Activated T-cell treated with anti-CD3 and anti-CD28 coated beads, Interleukin-2, amount 50 U/mL, for 48 hours (primary cell): Measurements from ENCODE around the gene ZNF467.

Source experiments
- DNase-seq, 2 experiments: peaks; one replicate each; pipeline ENCODE4 v3.0.0-alpha.2; 2020

ZNF467 gene, protein sequence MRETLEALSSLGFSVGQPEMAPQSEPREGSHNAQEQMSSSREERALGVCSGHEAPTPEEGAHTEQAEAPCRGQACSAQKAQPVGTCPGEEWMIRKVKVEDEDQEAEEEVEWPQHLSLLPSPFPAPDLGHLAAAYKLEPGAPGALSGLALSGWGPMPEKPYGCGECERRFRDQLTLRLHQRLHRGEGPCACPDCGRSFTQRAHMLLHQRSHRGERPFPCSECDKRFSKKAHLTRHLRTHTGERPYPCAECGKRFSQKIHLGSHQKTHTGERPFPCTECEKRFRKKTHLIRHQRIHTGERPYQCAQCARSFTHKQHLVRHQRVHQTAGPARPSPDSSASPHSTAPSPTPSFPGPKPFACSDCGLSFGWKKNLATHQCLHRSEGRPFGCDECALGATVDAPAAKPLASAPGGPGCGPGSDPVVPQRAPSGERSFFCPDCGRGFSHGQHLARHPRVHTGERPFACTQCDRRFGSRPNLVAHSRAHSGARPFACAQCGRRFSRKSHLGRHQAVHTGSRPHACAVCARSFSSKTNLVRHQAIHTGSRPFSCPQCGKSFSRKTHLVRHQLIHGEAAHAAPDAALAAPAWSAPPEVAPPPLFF

DNA sequence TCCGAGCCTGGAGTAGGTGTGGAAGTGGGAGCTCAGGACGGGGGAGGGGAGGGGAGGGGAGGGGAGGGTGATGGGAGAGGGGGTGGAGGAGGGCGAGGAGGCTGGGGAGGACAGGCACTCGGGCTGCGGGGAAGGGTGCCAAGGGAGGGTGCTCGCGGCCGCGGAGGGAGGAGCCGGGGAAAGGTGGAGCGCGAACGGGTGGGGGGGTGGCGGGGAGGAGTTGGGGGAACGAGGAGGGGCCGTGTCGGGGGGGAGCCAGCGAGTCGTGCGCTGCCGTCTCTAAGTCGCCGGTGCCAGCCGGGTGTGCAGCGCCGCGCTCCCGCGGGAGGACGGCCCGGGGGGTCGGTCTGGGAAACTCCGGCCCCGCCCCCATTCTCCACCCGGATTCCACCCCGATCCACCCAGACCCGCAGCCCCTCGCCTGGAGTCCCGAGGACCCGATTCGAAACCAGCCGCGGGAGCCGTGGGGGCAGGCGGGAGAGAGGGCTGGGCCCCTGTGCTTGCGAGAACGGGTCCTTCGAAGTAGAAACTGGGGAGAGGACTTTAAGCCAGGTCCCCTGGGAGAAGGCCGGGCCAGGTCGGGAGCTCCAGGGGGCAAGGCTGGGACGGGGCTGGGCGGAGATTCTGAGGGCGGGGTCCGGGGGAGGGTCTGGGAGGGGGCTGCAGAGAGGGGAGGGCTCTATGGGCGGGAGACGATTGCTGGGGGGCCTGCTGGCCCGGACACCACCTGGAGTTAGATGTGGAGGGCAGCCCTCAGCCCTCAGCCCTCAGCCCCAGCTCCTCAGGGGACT, at the start of gene ZNF467:
ZNF467 (minus strand) TSS at position 143 of the 791 bp plus-strand sequence. CDS start 2,556 bp downstream, outside the sequence.
- DNase-seq: no peak

DNA sequence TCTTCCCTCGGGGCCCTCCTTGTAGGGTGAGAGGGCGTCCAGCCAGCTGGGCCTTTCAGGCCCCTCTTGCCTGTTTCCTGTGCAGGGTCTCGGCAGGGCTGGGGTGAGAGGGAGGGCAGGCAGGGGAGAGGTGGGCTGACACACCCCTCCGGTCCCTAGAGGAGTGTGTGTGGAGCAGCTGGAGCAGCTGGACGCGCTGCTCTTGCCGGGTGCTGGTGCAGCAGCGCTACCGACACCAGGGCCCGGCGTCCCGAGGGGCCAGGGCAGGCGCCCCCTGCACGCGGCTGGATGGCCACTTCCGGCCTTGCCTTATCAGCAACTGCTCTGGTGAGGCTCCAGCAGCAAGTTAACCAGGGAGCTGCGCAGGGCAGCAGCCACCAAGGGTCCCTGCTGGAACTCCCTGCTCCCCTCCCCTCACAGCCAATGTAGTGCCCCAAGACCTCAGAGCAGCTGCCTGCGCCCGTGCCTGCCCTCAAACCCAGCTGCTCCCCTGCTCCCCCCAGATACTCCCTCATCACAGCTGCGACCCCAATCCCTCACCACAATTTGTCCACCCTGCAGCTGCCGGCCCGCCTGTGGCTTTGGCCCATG, 49.1 kb upstream of the ZNF467 start:
- no peak for DNase-seq

DNA sequence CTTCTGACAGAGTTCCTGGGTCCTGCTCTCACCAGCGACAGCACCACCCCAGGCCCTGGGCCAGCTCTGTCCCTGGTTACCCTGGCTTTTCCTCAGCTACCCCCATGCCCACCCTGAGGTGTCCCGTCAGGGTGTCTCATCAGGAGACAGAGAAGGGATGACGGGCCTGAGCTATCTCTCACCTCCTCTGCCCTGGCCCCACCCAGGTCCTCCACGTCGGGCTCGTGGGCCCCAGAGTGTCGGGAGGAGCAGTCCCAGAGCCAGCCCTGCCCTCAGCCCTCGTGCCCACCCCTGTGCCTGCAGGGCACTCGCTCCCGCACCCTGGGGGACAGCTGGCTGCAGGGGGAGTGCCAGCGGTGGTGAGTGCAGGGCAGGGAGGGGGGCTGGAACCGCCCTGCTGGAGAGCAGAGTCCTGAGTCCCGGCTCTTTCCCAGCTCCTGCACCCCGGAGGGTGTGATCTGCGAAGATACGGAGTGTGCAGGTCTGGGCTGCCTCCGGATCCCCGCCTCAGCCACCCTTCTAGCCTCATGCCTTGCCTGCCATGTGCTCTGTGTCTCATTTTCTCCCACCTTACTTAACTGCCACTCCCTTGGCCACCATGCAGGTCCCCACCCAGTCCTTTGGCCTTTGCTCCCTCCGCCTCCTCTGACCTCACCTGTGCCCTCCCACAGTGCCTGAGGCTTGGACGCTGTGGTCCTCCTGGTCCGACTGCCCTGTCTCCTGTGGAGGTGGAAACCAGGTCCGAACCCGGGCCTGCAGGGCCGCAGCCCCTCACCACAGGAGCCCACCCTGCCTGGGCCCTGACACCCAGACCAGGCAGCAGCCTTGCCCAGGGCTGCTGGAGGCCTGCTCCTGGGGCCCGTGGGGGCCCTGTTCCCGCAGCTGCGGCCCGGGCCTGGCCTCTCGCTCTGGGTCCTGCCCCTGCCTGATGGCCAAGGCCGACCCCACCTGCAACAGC, 48.1 kb upstream of the ZNF467 start:
- DNase-seq: no peak

DNA sequence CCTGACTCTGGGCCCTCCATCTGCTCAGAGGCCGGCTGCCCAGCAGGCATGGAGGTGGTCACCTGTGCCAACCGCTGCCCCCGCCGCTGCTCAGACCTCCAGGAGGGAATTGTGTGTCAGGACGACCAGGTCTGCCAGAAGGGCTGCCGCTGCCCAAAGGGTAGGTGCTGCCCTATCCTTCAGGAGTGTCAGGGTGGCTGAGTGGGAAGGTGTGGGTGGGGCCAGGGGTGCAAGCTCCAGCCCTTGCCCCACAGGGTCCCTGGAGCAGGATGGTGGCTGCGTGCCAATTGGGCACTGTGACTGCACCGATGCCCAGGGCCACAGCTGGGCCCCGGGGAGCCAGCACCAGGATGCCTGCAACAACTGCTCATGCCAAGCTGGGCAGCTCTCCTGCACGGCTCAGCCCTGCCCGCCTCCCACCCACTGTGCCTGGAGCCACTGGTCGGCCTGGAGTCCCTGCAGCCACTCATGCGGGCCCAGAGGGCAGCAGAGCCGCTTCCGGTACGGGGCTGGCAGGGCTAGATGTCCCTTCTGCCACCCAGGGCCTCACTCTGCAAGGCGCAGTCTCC, 47.3 kb upstream of the ZNF467 start:
- no peak for DNase-seq

DNA sequence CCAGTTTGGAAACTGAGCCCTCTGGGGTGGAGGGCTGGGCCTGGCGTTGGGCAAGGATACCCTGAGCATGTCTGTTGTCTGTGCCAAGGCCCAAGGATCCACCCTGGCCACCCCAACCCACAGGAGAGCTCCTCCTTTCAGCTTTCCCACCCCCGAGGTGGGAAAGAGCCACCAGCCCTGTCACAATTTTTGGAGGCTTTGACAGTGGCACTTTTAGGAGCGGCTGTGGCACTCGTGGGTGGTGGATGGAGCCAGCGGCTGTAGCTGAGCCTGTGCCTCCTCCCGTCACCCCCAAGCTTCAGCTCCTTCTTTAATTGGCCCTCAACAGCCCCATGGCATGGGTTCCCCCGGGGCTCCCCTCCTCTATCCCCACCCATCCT, 46.6 kb upstream of the ZNF467 start:
- no peak for DNase-seq

DNA sequence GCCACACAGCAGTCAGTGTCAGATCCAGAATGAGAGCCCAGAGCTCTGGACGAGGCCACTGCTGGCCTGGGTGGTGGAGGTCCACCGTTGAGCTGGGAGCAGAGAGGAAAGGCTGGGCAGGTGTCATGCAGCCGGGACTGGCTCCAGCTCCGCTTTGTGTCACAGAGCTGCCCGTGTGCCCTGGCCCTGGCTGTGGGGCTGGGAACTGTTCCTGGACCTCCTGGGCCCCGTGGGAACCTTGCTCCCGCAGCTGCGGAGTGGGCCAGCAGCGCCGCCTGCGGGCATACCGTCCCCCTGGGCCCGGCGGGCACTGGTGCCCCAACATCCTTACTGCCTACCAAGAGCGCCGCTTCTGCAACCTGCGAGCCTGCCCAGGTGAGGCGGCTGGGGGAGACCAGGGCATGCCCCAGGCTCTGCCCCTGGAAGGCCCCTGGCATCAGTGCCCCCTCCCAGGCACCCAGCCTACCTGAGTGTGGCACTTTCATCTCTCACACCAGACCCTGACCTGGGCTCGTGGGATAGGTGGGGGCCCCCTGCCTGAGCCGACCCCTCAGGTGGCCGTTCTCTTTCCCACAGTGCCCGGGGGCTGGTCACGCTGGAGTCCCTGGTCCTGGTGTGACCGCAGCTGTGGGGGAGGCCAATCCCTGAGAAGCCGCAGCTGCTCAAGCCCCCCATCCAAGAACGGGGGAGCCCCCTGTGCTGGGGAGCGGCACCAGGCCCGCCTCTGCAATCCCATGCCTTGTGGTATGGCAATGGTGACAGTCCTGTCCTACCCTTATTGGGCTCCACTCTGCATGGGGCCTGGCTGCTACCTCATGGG, 46.0 kb upstream of the ZNF467 start:
- DNase-seq: no peak

DNA sequence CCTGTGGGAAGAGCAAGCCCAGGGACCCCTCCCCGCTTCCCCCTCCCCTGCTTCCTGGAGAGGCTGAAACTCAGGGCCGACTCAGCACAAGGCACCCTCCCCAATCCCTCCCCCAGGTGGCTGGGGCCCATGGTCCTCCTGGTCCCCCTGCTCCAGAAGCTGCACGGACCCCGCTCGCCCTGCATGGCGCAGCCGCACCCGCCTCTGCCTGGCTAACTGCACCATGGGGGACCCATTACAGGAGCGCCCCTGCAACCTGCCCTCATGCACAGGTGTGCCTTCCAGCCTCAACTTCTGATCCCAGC, 45.1 kb upstream of the ZNF467 start:
- DNase-seq: no peak

DNA sequence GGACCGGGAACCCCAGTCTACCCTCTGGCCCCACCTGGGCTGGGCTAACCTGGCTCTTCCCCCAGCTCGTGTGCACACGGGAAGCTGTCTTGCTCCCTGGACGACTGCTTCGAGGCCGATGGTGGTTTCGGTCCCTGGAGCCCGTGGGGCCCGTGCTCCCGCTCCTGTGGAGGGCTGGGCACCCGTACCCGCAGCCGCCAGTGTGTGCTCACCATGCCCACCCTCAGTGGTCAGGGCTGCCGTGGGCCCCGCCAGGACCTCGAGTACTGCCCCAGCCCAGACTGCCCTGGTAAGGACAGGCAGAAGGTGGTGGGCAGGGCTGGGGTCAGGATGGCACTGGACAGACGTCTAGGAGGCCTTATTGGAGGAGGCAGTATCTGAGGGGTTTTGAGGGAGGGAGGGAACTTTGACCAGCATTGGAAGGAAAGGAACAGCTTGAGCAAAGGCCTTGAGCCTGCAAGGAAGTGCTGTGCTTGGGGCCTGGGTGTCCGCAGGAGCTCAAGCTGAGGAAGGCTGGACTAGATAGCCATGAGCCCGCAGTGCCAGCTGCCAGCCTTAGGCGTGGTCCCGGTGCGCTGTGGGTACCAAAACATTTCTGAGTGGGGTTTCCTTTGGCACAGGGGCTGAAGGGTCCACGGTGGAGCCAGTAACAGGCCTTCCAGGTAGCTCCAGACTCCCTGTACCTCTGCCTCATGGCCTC, 44.6 kb upstream of the ZNF467 start:
- DNase-seq: no peak

DNA sequence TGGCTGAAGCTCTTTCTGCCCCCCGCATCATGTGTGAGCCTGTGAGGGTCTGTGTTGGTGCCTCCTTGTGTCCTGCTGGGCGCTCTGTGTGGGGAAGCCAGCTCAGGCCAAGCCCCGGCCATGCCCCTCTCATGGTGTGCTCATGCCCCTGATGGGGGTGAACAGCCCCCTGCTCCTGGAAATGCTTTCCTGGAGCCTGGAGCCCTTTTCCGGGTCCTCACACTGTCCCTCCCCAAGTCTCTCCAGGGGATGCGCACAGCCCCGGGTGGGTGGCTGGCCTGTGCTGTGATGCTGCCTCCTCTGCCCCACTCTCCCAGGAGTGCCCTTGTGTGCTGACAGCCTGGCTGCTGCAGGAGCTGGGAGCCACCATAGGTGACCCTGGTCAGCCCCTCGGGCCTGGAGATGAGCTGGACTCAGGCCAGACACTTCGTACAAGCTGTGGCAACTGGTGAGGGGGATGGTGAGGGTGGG, 43.9 kb upstream of the ZNF467 start:
- DNase-seq: no peak

DNA sequence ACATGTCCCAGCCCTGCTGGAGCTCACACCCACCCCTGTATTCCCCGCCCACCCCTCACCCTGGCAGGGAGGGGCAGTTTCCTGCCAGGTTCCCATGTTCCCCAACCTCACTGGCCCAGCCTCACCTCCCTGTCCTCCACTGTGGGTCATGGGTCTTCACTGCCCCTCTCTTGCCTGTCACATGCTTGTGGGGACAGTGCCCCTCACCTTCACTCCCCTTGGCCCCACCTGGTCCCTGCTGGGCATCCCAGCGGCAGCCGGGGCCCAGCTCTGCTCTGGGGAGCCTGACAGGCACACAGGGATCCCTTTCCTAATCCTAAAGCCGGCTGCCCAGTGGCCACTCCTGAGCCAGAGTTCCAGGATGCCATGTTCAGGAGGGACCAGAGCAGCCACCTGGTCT, 43.4 kb upstream of the ZNF467 start:
- no peak for DNase-seq

DNA sequence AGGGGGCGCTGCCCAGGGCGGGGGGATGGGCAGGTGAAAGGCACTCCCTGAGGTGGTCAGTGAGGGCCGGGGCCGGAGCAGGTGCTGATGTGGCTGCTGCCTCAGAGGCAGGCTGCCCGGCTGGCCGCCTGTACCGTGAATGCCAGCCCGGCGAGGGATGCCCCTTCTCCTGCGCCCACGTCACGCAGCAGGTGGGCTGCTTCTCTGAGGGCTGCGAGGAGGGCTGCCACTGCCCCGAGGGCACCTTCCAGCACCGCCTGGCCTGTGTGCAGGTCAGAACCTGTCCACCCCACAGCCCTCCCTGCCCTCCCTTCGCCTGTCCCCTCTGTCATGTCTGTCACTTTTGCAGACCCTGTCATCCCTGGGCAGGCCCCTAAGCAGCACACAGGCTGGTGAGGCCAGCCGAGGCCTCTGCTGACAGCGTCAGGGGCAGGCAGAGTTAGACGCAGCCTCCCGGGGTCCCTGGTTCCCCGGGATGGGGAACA, 42.9 kb upstream of the ZNF467 start:
- DNase-seq: no peak

DNA sequence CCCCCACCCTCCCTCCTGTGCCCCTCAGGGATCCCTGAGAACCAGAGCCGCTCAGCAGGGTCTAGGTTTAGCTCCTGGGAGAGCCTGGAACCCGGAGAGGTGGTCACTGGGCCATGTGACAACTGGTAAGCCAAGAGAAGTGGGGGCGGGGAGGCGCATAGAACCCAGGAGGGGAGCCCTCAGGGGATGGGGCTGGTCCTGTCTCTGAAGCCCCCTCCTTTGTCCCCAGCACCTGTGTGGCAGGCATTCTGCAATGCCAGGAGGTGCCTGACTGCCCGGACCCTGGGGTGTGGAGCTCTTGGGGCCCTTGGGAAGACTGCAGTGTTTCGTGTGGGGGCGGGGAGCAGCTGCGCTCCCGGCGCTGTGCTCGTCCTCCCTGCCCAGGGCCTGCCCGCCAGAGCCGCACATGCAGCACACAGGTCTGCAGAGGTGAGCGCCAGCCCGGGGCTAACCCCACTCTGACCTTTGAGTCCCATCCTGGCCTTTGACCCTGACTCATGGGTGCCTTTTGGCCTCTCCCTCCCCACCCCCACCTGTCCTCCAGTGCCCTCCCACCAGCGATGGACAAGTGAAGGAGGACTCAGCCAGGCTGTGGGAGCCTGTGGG, 42.4 kb upstream of the ZNF467 start:
- no peak for DNase-seq

DNA sequence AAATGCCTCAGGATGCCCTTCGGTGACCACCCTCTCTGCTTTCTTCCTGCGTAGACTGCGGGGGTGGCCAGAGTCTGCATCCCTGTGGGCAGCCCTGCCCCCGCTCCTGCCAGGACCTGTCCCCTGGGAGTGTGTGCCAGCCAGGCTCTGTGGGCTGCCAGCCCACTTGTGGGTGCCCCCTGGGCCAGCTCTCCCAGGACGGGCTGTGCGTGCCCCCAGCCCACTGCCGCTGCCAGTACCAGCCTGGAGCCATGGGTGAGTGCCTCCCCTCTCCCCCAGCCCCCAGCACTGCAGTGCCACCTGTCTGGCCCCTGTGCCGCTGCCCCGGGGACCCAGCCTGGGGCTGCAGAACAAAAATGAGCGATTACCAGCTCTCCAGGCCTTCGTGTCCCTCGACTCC, 41.7 kb upstream of the ZNF467 start:
- no peak for DNase-seq

DNA sequence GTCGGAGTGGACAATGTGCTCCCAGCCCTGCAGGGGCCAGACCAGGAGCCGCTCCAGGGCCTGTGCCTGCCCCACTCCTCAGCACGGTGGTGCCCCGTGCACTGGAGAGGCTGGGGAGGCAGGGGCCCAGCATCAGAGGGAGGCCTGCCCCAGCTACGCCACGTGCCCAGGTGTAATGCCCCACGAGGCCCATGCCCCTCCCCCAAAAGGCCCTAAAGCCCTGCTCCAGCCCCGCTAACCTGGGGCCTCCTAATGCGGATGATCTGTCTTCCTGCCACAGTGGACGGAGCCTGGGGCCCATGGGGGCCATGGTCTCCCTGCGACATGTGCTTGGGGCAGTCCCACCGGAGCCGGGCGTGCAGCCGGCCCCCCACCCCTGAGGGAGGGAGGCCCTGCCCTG, 41.1 kb upstream of the ZNF467 start:
- DNase-seq: no peak

DNA sequence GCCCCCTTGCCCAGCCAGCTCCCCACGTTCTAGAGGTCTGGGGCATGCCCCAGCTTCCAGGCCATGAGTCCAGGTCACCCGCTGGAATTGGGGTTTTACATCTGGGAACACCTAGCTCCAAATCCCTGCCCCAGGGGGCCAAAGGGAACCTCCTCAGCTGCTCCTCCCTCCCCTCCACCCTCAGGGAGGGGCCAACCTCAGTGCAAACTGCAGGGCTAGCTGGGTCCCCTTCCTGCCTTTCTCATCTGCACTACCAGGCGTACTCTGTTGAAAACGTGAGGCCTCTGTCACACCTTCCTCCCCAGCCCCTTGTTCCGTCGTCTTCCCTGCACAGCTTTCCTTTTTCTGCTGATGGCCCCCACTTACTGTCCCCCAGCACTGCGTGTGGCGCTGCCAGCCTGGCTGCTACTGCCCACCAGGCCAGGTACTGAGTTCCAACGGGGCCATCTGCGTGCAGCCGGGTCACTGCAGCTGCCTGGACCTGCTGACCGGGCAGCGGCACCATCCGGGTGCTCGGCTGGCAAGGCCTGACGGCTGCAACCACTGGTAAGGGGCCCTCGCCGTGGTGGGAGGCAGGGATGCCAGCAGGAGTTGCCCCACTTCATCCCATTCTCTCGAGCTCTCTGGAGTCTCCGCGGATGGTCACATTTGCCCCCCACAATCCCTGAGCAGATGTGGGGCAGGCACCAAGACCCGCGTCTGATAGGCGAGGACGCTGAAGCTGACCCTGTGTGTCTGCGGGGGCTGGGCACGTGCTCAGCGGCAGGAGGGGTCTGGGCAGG, 40.1 kb upstream of the ZNF467 start:
- DNase-seq: no peak

DNA sequence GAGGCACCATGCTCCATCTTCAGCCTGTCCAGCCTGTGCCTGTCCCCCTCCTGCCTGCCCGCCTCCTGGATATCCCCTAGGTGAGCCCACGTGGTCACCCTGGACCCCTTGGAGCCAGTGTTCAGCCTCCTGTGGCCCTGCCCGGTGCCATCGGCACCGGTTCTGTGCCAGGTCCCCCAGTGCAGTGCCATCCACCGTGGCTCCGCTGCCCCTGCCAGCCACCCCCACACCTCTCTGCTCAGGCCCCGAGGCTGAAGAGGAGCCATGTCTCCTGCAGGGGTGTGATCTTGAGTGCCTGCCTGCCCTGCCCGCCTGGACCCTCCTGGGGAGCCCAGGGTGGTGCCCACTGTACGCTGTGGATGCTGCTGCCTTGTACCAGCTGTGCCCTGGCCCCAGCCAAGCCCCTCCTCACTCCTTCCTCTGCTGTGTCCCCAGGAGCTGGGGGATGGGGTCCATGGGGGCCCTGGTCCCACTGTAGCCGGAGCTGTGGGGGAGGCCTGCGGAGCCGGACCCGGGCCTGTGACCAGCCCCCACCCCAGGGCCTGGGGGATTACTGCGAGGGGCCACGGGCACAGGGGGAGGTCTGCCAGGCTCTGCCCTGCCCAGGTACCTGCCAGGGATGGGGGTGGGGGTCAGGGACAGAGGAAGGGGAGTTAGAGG, 38.6 kb upstream of the ZNF467 start:
- no peak for DNase-seq

DNA sequence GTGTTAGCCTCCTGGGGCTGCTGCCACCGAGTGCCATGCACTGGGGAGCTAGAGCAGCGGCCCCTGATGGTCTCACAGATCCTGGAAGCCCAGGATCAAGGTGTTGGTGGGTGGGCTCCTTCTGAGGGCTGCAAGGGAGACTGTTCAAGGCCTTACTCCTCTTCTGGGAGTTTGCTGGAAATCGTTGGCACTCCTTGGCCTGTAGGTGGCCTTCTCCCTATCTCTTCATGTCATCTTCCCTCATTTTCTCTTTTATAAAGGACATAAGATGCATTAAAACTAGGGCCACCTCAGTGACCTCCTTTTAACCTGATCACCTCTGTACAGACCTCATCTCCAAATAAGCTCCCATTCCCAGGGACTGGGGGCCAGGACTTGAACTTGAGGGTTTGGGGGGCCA, 37.8 kb upstream of the ZNF467 start:
- DNase-seq: no peak

DNA sequence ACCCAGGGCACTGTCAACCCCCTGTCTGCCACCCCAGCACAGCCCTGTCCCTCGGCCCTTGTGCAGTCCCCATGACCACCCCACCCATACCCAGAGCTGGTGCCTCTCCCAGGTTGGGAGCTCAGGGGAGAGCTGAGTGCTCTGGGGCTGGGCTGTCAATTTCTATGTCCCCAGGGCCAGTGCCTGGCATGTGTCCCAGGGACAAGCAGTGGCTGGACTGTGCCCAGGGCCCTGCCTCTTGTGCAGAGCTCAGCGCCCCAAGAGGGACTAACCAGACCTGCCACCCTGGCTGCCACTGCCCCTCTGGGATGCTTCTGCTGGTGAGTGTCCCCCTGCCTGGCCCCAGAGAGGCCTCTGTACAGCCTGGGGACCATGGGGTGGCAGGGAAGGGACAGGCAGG, 35.8 kb upstream of the ZNF467 start:
- DNase-seq: no peak
